ENCODE results near the gene NEURL1B. TPM values are rescaled to one million over a fixed set of nuclear protein-coding genes. Genes with fewer than 3 reads are reported as not detected.
A peak's percentile ranks its signal among the peaks of the same experiment; 100 is the strongest.

NEURL1B gene
- polyA plus RNA-seq, 1 donor from 2014 or later = 12.7 TPM

- H2AFZ ChIP-seq (ENCODE audit: low read depth, low read length) = peak overlapping the region; percentile 91
- no peaks in the 10 kb centered on the region for H3F3A ChIP-seq (ENCODE audit: insufficient read depth, low read length, poor library complexity, severe bottlenecking)
- no peaks in the 10 kb centered on the region for H3K27me3 ChIP-seq (ENCODE audit: insufficient read depth, low read depth, low read length)
- H3K9me2 ChIP-seq (ENCODE audit: insufficient read depth, low read length) = no peaks in the 10 kb centered on the region
- H3K9me3 ChIP-seq (ENCODE audit: low read length) = no peaks in the 10 kb centered on the region
- peak overlapping the region; percentile 89 for H3K9ac ChIP-seq (ENCODE audit: low read length)
- TF ChIP-seq EZH2 (IDR thresholded peaks at IDR 0.05; ENCODE audit: borderline replicate concordance, insufficient read depth, low read length, poor library complexity, severe bottlenecking) (no peak), CTCF (IDR thresholded peaks at IDR 0.05; ENCODE audit: poor library complexity, severe bottlenecking) (no peak), EP300 (conservative IDR thresholded peaks at IDR 0.05; ENCODE audit: poor library complexity, severe bottlenecking) (no peak), TAF1 (IDR thresholded peaks at IDR 0.05; ENCODE audit: low read depth) (no peak), REST (IDR thresholded peaks at IDR 0.05; ENCODE audit: borderline replicate concordance) (no peak), MXI1 (conservative IDR thresholded peaks at IDR 0.05; ENCODE audit: poor library complexity, severe bottlenecking) (no peak), SMC3 (conservative IDR thresholded peaks at IDR 0.05; ENCODE audit: poor library complexity) (no peak), POLR2AphosphoS5 (IDR thresholded peaks at IDR 0.05) (no peak), RAD21 (conservative IDR thresholded peaks at IDR 0.05) (no peak)
- H4K20me1 ChIP-seq (ENCODE audit: insufficient read depth) = no peaks in the 10 kb centered on the region
- H3K4me2 ChIP-seq (ENCODE audit: low read length) = peak overlapping the region; percentile 53
- peaks cover 11% of the 10 kb centered on the region for H3K79me2 ChIP-seq (replicated peaks; ENCODE audit: insufficient read depth, low read length)
- peak overlapping the region; percentile 96 for H3K4me3 ChIP-seq (ENCODE audit: low read length)
- no peaks in the 10 kb centered on the region for H3K36me3 ChIP-seq (ENCODE audit: insufficient read depth, low read length)
- peak overlapping the region; percentile 58 for H3K27ac ChIP-seq (ENCODE audit: low read length)
Measured at GRCh38 chr5:172642051-172642409, 967 bp downstream of the NEURL1B start.

GRCh38 chr5:172642486-172642885 is 1.4 kb downstream of the NEURL1B start:
- Histone ChIP-seq H3K79me2 (replicated peaks; ENCODE audit: insufficient read depth, low read length) (peaks cover 11% of the 10 kb centered on the region), H3K27ac (ENCODE audit: low read length) (no peak overlapping the region), H3K9ac (ENCODE audit: low read length) (no peak overlapping the region), H4K20me1 (ENCODE audit: insufficient read depth) (no peaks in the 10 kb centered on the region), H3K4me3 (ENCODE audit: low read length) (peak overlapping the region; percentile 96), H3K4me2 (ENCODE audit: low read length) (peak overlapping the region; percentile 53), H3F3A (ENCODE audit: insufficient read depth, low read length, poor library complexity, severe bottlenecking) (no peaks in the 10 kb centered on the region), H3K27me3 (ENCODE audit: insufficient read depth, low read depth, low read length) (no peaks in the 10 kb centered on the region), H3K9me3 (ENCODE audit: low read length) (no peaks in the 10 kb centered on the region), H2AFZ (ENCODE audit: low read depth, low read length) (no peak overlapping the region), H3K9me2 (ENCODE audit: insufficient read depth, low read length) (no peaks in the 10 kb centered on the region), H3K36me3 (ENCODE audit: insufficient read depth, low read length) (no peaks in the 10 kb centered on the region)
- TF ChIP-seq MXI1 (conservative IDR thresholded peaks at IDR 0.05; ENCODE audit: poor library complexity, severe bottlenecking) = no peak
- TF ChIP-seq EZH2 (IDR thresholded peaks at IDR 0.05; ENCODE audit: borderline replicate concordance, insufficient read depth, low read length, poor library complexity, severe bottlenecking) = no peak
- no peak for TF ChIP-seq RAD21 (conservative IDR thresholded peaks at IDR 0.05)
- no peak for TF ChIP-seq CTCF (IDR thresholded peaks at IDR 0.05; ENCODE audit: poor library complexity, severe bottlenecking)
- no peak for TF ChIP-seq SMC3 (conservative IDR thresholded peaks at IDR 0.05; ENCODE audit: poor library complexity)
- no peak for TF ChIP-seq EP300 (conservative IDR thresholded peaks at IDR 0.05; ENCODE audit: poor library complexity, severe bottlenecking)
- TF ChIP-seq POLR2AphosphoS5 (IDR thresholded peaks at IDR 0.05) = no peak
